GM21390 (cell line): Measurements from ENCODE around the gene POGLUT2.
"Not testable (repeated sequence)": the region's sequence is repeated elsewhere in the genome, so short reads cannot be mapped to it uniquely, and the experiment has no call there.

Source experiments
- ATAC-seq: cut with Tn5 transposase; IDR thresholded peaks from one replicate; pipeline ENCODE4 v1.9.1; 2021; ENCODE audit not compliant: unreplicated experiment

The POGLUT2 gene

DNA sequence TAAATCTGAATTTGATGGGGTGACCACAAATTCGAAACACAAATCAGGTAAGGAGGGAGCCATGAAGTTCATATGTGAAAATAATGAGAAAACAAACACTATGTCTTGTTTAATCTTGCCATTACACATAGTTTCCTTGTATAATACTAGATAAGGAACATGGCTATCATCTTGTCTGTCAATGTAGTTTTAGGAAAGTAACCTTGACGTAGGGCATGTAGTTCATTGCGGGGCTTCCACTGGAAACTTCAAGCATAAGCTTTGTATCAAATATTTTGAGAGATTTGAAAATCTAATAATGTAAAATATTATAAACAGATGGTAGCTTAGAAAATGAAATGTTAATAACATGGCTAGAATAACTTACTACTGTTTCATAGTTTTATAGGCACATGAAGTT, 8.9 kb upstream of the POGLUT2 start:
- ATAC-seq, result no peak

DNA sequence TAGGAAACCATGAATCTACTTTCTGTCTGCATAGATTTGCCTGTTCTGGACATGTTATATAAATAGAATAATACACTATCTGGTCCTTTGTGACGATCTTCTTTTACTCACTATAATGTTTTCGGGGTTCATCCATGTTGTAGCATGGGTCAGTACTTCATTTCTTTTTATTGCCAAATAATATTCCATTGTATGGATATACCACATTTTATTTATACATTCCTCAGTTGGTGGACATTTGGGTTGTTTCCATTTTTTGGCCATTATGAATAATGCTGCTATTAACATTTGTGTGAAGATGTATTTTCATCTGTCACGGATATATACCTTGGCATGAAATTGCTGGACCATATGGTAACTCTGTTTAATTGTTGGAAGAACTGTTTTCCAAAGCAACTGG, 6.9 kb upstream of the POGLUT2 start:
- no peak for ATAC-seq

- peak; percentile 75 for ATAC-seq
Observed at GRCh38 chr13:102800145-102801041, 1.6 kb upstream of the POGLUT2 start.

- peak; percentile 6 for ATAC-seq
Observed at GRCh38 chr13:102799426-102800144, 809 bp upstream of the POGLUT2 start.

DNA sequence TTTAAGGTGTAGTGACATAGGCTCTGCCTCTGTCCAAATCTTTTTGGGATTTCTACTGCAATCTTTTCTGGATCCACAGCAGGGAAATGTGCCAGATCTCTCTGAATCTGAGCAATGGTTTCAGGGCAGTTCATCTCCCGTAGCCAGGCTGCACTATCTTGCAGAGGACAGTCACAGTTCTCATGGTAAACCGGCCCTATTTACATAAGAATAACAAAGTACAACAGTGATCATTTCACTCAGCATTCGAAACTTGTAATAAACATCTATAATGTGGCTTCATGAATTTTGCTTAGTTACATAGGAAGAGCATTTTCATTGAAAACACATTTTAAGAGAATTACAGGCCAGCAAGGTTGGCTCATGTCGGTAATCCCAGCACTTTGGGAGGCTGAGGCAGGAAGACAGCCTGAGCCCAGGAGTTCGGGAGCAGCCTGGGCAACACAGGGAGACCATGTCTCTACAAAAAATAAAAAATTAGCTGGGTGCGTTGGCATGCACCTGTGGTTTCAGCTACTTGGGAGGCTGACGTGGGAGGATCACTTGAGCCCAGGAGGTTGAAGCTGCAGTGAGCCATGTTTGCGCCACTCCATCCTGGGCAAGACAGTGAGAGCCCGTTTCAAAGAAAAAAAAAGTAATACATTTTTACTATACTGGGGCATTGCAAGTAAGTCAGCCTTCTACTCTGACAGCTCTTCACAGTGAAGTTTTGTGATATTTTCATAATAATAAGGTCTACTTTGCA, 5.0 kb downstream of the POGLUT2 start:
- no peak for ATAC-seq

DNA sequence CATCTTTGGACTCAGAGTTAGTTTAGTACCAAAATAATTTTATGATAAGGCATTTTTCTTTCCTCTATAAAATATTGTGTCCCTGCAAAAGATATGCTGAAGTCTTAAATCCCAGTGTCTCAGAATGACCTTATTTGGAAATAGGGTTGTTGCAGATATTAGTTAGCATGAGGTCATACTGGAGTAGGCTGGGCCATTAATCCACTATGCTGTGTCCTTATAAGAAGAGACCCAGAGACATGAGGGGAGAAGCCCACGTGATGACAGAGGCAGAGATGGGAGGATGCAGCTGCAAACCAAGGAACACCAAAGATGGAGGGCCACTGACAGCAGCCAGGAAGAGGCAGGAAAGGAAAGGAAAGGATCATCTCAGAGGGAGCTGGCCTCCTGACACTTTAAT, 6.4 kb downstream of the POGLUT2 start:
- no peak for ATAC-seq

DNA sequence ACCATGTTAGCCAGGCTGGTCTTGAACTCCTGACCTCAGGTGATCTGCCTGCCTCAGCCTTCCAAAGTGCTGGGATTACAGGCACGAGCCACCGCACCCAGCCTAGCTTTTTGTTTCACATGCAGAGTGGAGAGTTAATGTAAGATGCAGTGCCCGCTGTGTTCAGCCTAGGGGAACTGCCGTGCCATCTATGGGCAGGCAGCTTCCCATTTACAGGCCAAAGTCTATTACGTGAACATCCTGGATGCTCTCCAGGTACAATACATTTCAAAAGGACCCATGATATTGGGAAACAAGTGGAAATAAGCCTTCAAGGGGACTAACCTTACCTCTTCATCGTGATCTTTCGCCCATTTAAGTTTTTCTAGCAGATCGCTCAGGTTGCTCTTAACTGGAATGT, 10.1 kb downstream of the POGLUT2 start:
- no peak for ATAC-seq

- ATAC-seq, result no peak
Observed at GRCh38 chr13:102784483-102784882, 14.3 kb downstream of the POGLUT2 start.

- ATAC-seq, result no peak
Observed at GRCh38 chr13:102781591-102781990, 17.2 kb downstream of the POGLUT2 start.

GRCh38 chr13:102780656-102781055, 18.1 kb downstream of the POGLUT2 start:
- not testable (repeated sequence) for ATAC-seq

DNA sequence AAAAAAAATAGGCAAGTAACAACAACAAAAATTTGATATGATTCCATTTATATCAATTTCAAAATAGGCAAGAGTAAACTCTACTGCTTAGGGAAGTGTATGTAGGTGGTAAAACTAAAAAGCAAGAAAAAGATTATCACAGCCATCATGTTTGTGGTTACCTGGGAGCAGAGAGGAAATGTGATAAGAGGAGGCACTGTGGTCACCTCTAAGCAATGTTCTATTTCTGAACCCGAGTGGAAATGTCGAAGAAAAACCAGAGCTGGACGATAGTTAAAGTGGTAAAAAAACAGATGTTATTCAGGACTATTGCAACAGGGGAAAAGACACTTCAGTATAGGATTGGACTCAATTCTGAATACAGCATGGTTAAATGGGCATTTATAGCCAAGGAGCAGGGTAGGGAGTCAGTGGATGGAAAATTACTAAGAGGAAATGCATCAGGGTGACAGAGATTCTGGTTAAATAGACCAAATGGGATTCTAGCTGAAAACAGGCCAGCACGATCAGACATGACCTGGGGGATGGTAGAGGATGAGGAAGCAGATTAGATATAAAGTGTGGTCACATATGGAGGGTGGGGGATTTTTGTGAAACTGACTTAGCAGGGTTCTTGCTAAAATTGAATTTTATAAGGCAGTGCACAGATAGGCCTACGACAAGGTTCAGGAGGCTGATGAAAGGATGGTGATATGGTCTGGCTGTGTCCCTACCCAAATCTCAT, 19.2 kb downstream of the POGLUT2 start:
- ATAC-seq, result no peak

- no peak for ATAC-seq
Observed at GRCh38 chr13:102777736-102778135, 21.0 kb downstream of the POGLUT2 start.

DNA sequence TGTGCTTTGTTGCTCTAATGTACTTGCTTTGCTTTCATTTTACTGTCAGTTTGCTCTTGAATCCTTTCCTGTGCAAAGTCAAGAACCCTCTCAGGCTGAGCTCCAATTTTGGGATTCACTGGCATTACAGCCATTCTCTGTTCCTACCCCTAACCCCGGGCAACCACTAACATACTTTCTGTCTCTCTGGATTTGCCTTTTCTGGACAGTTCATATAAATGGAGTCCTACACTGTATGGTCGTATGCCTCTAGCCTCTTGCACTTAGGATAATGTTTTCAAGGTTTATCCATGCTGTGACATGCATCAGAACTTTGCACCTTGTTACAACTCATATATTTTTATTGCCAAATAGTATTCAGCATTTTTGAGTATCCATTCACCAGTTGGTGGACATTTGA, 22.5 kb downstream of the POGLUT2 start:
- no peak for ATAC-seq

DNA sequence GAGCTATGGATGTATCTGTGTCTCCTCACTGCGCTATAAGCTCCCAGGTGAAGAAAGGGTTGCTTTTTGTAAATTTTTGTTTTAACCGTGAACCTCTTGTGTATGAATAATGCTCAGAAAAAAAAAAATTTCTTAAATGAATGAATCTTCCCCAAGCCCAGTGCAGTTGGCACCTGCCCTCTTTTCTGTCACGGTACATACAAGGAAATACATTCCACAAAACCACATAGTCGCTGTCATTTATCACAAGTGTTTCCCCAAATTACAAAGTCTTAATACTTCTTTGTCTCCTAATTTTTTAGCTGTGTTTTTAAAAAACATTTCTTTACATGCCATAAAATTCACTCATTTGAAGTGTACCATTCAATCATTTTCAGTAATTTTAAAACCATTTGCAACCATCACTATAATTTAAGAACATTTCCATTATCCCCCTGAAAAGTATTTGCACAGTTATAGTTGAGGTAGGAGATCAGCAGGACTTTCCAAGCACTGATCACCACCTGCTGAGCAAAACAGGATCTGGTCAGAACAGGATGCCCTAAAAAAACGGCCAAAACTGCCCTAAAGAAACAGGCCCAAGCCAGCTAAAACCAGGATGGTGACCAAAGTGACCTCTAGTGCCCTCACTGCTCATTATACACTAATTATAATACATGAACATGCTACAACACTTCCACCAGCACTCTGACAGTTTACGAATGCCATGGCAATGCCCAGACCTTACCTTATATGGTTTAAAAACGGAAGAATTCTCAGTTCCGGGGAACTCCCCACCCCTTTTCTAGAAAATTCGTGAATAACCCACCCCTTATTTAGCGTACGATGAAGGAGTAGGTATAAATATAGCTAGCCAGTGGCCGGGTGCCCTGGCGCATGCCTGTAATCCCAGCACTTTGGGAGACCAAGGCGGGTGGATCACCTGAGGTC, 23.9 kb downstream of the POGLUT2 start:
- no peak for ATAC-seq

GRCh38 chr13:102774214-102774568, 24.6 kb downstream of the POGLUT2 start:
- ATAC-seq, result no peak

GRCh38 chr13:102773441-102774213, 25.1 kb downstream of the POGLUT2 start, which contains the start of gene TEX30:
Gene TEX30, minus strand, starts transcription at chr13:102773786. Its CDS starts 3,760 bp downstream, at chr13:102770026.
- peak; percentile 94 for ATAC-seq

DNA sequence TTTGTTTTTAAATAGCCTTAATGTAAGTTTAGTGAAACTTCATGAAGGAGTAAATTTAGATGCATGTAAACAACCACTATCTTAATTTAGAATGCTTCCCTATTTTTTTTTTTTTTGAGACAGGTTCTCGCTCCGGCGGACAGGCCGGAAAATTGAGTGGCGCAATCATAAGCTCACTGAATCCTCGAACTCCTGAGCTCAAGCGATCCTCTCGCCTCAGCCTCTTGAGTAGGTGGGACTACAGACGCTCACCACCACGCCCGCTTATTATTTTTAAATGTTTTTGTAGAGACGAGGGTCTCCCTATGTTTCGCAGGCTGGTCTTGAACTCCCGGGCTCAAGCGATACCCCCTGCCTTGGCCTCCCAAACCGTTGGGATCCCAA, 26.7 kb downstream of the POGLUT2 start:
- ATAC-seq, result no peak

- no peak for ATAC-seq
Observed at GRCh38 chr13:102771298-102772041, 27.3 kb downstream of the POGLUT2 start.
